PFSK-1 (cell line): ENCODE data around the gene ABCB8.

Experiments used
- POLR2AphosphoS5 ChIP-seq: IDR thresholded peaks from 2 replicates; pipeline ENCODE4 v1.6.1; 2012; ENCODE audit warnings: low read depth, mild to moderate bottlenecking, control low read depth, low read length, moderate library complexity
- TF ChIP-seq, protein P1 (sequence below), 2 experiments: IDR thresholded peaks; 2 replicates each; pipeline versions ENCODE4 v1.6.1 to v1.8.0; 2011 to 2012; ENCODE audit warnings: low read depth in 2 of 2, low read length in 2 of 2, control low read depth in 1 of 2, inconsistent platforms in 1 of 2, mild to moderate bottlenecking in 1 of 2, moderate library complexity in 1 of 2; ENCODE audit not compliant: insufficient read depth in 1 of 2

DNA sequence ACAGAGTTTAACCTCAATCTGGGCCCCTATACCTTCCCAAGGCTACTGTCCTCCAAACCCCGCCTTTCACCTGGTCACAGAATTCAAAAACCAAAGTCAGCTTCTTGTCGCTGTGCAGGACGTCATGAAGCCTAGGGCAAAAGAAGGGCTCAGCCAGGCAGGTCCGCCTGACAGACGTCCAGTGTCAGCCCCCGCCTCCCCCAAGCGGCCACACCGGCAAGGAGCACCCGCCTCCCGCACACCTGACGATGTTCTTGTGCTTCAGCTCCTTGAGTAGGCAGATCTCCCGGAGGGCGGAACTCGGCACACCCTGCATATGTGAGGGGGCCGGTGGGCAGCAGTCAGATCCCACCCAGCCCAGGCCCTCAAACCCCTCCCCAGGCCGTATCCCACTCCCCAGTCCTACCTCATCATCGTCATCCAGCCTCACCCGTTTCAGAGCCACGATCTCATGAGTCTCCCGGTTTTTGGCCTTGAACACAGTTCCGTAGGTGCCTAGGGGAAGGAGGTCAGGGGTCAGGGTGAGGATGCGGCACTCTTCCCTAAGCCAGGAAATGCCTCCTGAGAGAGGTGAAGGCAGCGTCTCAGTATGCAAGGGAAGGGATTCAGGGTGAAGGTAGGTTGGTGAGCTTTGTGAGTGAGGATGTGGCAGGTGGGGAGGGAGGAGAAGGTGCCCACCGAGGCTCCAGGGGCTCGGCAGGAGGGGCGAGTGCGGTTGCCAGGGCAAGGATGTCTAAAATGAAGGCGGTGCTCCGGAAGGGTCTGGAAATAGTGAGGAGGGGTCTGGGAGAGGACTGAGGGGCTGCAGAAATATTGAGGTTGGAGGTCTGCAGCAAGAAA, 28.6 kb downstream of the ABCB8 start:
- TF ChIP-seq, protein P1, sequence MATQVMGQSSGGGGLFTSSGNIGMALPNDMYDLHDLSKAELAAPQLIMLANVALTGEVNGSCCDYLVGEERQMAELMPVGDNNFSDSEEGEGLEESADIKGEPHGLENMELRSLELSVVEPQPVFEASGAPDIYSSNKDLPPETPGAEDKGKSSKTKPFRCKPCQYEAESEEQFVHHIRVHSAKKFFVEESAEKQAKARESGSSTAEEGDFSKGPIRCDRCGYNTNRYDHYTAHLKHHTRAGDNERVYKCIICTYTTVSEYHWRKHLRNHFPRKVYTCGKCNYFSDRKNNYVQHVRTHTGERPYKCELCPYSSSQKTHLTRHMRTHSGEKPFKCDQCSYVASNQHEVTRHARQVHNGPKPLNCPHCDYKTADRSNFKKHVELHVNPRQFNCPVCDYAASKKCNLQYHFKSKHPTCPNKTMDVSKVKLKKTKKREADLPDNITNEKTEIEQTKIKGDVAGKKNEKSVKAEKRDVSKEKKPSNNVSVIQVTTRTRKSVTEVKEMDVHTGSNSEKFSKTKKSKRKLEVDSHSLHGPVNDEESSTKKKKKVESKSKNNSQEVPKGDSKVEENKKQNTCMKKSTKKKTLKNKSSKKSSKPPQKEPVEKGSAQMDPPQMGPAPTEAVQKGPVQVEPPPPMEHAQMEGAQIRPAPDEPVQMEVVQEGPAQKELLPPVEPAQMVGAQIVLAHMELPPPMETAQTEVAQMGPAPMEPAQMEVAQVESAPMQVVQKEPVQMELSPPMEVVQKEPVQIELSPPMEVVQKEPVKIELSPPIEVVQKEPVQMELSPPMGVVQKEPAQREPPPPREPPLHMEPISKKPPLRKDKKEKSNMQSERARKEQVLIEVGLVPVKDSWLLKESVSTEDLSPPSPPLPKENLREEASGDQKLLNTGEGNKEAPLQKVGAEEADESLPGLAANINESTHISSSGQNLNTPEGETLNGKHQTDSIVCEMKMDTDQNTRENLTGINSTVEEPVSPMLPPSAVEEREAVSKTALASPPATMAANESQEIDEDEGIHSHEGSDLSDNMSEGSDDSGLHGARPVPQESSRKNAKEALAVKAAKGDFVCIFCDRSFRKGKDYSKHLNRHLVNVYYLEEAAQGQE (IDR thresholded peaks at IDR 0.05; ENCODE audit: insufficient read depth in 1 of 2, low read depth in 2 of 2, low read length in 2 of 2), result no peak
- TF ChIP-seq POLR2AphosphoS5, result no peak
